ENCODE measurements around the gene LRIT3.

The LRIT3 gene

GRCh38 chr4:109908731-109909130 is 60.8 kb downstream of the LRIT3 start:
- H3K9me3 Mint-ChIP-seq, result no peaks in the 10 kb centered on the region
- intact Hi-C loops (cut with micrococcal nuclease), result no loop called here
- no peak overlapping the region for H3K4me3 Mint-ChIP-seq
- H3K4me1 Mint-ChIP-seq (ENCODE audit: low read depth), result peaks cover 8% of the 10 kb centered on the region
- H3K36me3 Mint-ChIP-seq (ENCODE audit: low read depth), result no peaks in the 10 kb centered on the region
- H3K27ac Mint-ChIP-seq, result no peak overlapping the region
- no peaks in the 10 kb centered on the region for H3K27me3 Mint-ChIP-seq

- peaks cover 8% of the 10 kb centered on the region for H3K4me1 Mint-ChIP-seq (ENCODE audit: low read depth)
- H3K36me3 Mint-ChIP-seq (ENCODE audit: low read depth), result no peaks in the 10 kb centered on the region
- no peaks in the 10 kb centered on the region for H3K9me3 Mint-ChIP-seq
- no peak overlapping the region for H3K27ac Mint-ChIP-seq
- H3K4me3 Mint-ChIP-seq, result no peak overlapping the region
- peaks cover 2% of the 10 kb centered on the region for H3K27me3 Mint-ChIP-seq
- intact Hi-C loops (cut with micrococcal nuclease), result no loop called here
These were observed 62.3 kb downstream of the LRIT3 start for GRCh38 chr4:109910256-109910655.

- H3K4me1 Mint-ChIP-seq (ENCODE audit: low read depth), result peaks cover 8% of the 10 kb centered on the region
- H3K4me3 Mint-ChIP-seq, result no peak within 1 kb of the TSS
- no peak within 1 kb of the TSS for H3K27ac Mint-ChIP-seq
- peaks cover 2% of the 10 kb centered on the region for H3K27me3 Mint-ChIP-seq
- intact Hi-C loops (cut with micrococcal nuclease), result no loop called here
- no peaks in the 10 kb centered on the region for H3K9me3 Mint-ChIP-seq
- no peaks in the 10 kb centered on the region for H3K36me3 Mint-ChIP-seq (ENCODE audit: low read depth)
These were observed 65.0 kb downstream of the LRIT3 start, which contains the start of gene EGF for GRCh38 chr4:109912706-109913595. Gene EGF, plus strand, starts transcription at chr4:109912883. Its CDS starts 453 bp downstream, at chr4:109913336.

GRCh38 chr4:109913596-109914241 is 65.8 kb downstream of the LRIT3 start:
- H3K36me3 Mint-ChIP-seq (ENCODE audit: low read depth), result no peaks in the 10 kb centered on the region
- no peak overlapping the region for H3K4me3 Mint-ChIP-seq
- H3K9me3 Mint-ChIP-seq, result no peaks in the 10 kb centered on the region
- peaks cover 8% of the 10 kb centered on the region for H3K4me1 Mint-ChIP-seq (ENCODE audit: low read depth)
- peaks cover 2% of the 10 kb centered on the region for H3K27me3 Mint-ChIP-seq
- no peak overlapping the region for H3K27ac Mint-ChIP-seq
- intact Hi-C loops (cut with micrococcal nuclease), result no loop called here

GRCh38 chr4:109914322-109914721 is 66.4 kb downstream of the LRIT3 start:
- H3K27ac Mint-ChIP-seq, result no peak overlapping the region
- H3K27me3 Mint-ChIP-seq, result peaks cover 2% of the 10 kb centered on the region
- H3K36me3 Mint-ChIP-seq (ENCODE audit: low read depth), result no peaks in the 10 kb centered on the region
- no peak overlapping the region for H3K4me3 Mint-ChIP-seq
- intact Hi-C loops (cut with micrococcal nuclease), result no loop called here
- peaks cover 8% of the 10 kb centered on the region for H3K4me1 Mint-ChIP-seq (ENCODE audit: low read depth)
- no peaks in the 10 kb centered on the region for H3K9me3 Mint-ChIP-seq

GRCh38 chr4:109915385-109916026 is 67.6 kb downstream of the LRIT3 start:
- Mint-ChIP-seq H3K4me3 (no peak overlapping the region), H3K27ac (no peak overlapping the region), H3K27me3 (peaks cover 2% of the 10 kb centered on the region), H3K4me1 (ENCODE audit: low read depth) (peaks cover 8% of the 10 kb centered on the region), H3K9me3 (no peaks in the 10 kb centered on the region), H3K36me3 (ENCODE audit: low read depth) (no peaks in the 10 kb centered on the region)
- intact Hi-C loops (cut with micrococcal nuclease), result no loop called here

GRCh38 chr4:109916027-109916409 is 68.1 kb downstream of the LRIT3 start:
- Mint-ChIP-seq H3K4me3 (no peak overlapping the region), H3K27ac (no peak overlapping the region), H3K4me1 (ENCODE audit: low read depth) (peaks cover 8% of the 10 kb centered on the region), H3K9me3 (no peaks in the 10 kb centered on the region), H3K27me3 (peaks cover 2% of the 10 kb centered on the region), H3K36me3 (ENCODE audit: low read depth) (no peaks in the 10 kb centered on the region)
- intact Hi-C loops (cut with micrococcal nuclease), result no loop called here

GRCh38 chr4:109921384-109921808 is 73.5 kb downstream of the LRIT3 start:
- no peaks in the 10 kb centered on the region for H3K4me1 Mint-ChIP-seq (ENCODE audit: low read depth)
- H3K27me3 Mint-ChIP-seq, result no peaks in the 10 kb centered on the region
- no peaks in the 10 kb centered on the region for H3K36me3 Mint-ChIP-seq (ENCODE audit: low read depth)
- no peaks in the 10 kb centered on the region for H3K9me3 Mint-ChIP-seq
- no peak overlapping the region for H3K27ac Mint-ChIP-seq
- intact Hi-C loops (cut with micrococcal nuclease), result no loop called here
- H3K4me3 Mint-ChIP-seq, result no peak overlapping the region

All from dendritic cell treated with granulocyte-macrophage colony-stimulating factor and Interleukin-4, amounts not matched to agents 40 ng/mL and 50 ng/mL, for 4 days (primary cell).